Natural killer cell treated with Interleukin-12 subunit alpha and Interleukin-12 subunit beta and Interleukin-15 and Interleukin-18, amount 100 ng/mL, for 72 hours (primary cell): ENCODE measurements around the gene LHX1. TPM values are rescaled to one million over a fixed set of nuclear protein-coding genes. Genes with fewer than 3 reads are reported as not detected.
A peak's percentile ranks its signal among the peaks of the same experiment; 100 is the strongest.

ENCODE experiments used
- ATAC-seq, 2 donors: fragments of 150-1000 bp; cut with Tn5 transposase in 1 of 2; sonication (Bioruptor Pico), chemical (Tn5 transposase) in 1 of 2; 2 replicates each; pipeline ENCODE4 v1.10.0; 2021
- DNase-seq: peaks from one replicate; pipeline ENCODE4 v3.0.0; 2022; ENCODE audit warnings: low spot score
- H3K27ac Mint-ChIP-seq, 2 donors: 1 replicate in 1 of 2; 2 replicates in 1 of 2; pipeline ENCODE4 v1.8.0; 2022; ENCODE audit warnings: mixed read lengths in 2 of 2, mild to moderate bottlenecking in 1 of 2, moderate library complexity in 1 of 2
- H3K27me3 Mint-ChIP-seq, 2 donors: 1 replicate in 1 of 2; 2 replicates in 1 of 2; pipeline ENCODE4 v1.8.0; 2022; ENCODE audit warnings: mixed read lengths in 2 of 2
- H3K36me3 Mint-ChIP-seq: one replicate; pipeline ENCODE4 v1.8.0; 2022; ENCODE audit warnings: mixed read lengths
- H3K4me1 Mint-ChIP-seq, 2 donors: 1 replicate in 1 of 2; 2 replicates in 1 of 2; pipeline ENCODE4 v1.8.0; 2022; ENCODE audit warnings: low read depth in 2 of 2, mixed read lengths in 2 of 2, mild to moderate bottlenecking in 1 of 2
- H3K4me3 Mint-ChIP-seq: one replicate; pipeline ENCODE4 v1.8.0; 2022; ENCODE audit warnings: mixed read lengths
- H3K9me3 Mint-ChIP-seq: 2 replicates; pipeline ENCODE4 v1.8.0; 2022; ENCODE audit warnings: mixed read lengths
- total RNA-seq, 2 donors: library from RNA; stranded (reverse); gene quantifications; one replicate each; pipeline ENCODE4 v1.2.3, GENCODE V29; 2022

LHX1 gene
- total RNA-seq, 2 donors from 2014 or later: 0.24 TPM; not detected in 1

DNA sequence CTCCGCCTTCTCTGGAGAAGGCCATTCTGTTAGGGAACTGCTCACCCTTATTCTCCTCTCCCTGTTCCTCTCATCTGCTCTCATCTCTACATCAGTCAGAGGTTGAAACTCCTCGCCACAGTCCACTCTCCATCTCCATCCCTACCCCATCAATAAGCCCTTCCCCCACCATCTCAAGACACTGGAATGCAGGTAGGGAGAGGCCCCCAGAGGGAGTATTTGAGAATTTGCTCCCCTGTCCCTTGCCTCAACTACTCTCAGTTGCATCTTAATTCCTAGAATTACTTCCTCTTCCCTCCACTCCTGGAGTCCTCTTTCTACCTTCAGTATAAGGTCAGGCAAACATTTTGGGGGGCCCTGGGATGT lies 9.4 kb downstream of the LHX1 start:
- no peak overlapping the region for H3K27ac Mint-ChIP-seq
- peaks cover 6% of the 10 kb centered on the region for H3K36me3 Mint-ChIP-seq
- H3K4me1 Mint-ChIP-seq: peaks cover 34 to 41% of the 10 kb centered on the region in 2 donors
- H3K4me3 Mint-ChIP-seq: no peak overlapping the region
- DNase-seq (no peak), ATAC-seq (no peak)
- no peaks in the 10 kb centered on the region for H3K9me3 Mint-ChIP-seq
- H3K27me3 Mint-ChIP-seq: peaks cover 20 to 44% of the 10 kb centered on the region in 2 donors

DNA sequence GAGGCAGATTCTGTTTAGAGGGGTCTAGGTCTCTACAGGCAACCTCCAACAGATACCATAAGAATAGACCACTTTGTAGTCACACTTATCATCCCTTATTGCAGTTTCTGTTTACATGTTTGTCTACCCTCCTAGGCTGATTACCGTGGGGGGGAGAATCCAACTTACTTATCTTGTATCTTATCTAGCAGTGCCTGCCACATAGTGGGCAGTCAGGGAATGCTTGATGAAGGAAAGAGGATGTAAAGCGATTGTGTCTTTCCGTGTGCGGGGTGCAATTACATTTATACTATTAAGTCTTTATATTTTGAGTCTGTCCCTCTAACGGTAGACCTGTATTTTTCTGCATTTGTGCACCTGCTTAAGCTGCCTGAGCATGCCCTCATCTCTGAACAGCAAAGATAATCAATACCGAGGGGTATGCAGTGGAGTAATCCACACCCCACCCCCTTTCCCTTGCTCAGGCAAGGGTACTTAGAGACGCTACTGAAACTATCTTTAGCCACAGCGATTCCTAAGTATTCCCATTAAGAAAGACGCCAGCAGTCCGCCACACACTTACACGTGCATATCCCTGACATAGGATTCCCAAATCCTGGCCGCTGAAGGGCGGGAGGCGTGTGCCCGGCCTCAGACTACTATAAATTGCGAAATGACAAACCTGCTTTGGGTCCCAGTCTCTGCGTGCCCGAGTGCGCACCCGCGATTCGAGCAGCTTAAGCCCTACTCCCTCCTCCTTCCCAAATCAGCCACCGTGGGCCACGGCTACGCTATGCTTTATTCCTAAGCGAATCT lies 10.8 kb downstream of the LHX1 start:
- H3K27me3 Mint-ChIP-seq: peaks cover 19 to 41% of the 10 kb centered on the region in 2 donors
- peaks cover 46 to 54% of the 10 kb centered on the region in 2 donors for H3K4me1 Mint-ChIP-seq
- H3K9me3 Mint-ChIP-seq: no peaks in the 10 kb centered on the region
- H3K4me3 Mint-ChIP-seq: peak overlapping the region; percentile 94
- DNase-seq (no peak), ATAC-seq (peak in 1 of 2 donors; percentile 64)
- H3K36me3 Mint-ChIP-seq: peaks cover 20% of the 10 kb centered on the region
- peak overlapping the region; percentile 81 to 95 for H3K27ac Mint-ChIP-seq

DNA sequence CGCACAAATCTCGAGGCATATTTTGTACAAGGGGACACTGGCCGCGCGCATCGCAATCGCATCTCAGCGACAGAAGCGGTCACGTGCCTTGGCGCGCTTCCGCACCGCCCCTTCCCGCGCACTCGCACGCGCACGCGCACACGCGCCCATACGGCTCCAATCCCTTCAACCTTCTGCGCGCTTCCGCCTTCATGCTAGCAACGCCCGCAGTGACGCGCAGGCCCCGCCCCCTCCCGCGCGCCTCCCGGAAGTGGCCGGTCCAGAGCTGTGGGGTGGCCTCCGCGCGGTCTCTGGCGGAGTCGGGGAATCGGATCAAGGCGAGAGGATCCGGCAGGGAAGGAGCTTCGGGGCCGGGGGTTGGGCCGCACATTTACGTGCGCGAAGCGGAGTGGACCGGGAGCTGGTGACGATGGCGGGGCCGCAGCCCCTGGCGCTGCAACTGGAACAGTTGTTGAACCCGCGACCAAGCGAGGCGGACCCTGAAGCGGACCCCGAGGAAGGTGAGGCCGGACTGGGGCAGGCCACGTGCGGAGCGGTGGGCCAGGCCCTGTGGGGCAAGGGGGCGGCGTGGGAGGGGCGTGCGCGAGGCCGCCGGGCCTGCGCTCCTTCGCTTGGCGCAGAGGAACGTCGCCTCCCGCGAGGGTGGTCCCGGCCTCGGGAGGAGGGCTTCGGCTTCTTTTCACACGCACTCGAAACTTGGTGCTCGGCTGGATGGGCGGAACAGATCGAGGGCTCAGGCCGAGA lies 11.6 kb downstream of the LHX1 start, which contains the start of gene AATF:
Gene AATF, plus strand, starts transcription at position 238 of the 744 bp plus-strand sequence. Its CDS starts 172 bp downstream, at position 410.
- ATAC-seq: peak; percentile 99 to 100
- Mint-ChIP-seq H3K9me3 (no peaks in the 10 kb centered on the region), H3K27me3 (peaks cover 15 to 35% of the 10 kb centered on the region in 2 donors), H3K27ac (peak within 1 kb of the TSS; percentile 81 to 95), H3K4me3 (peak within 1 kb of the TSS; percentile 94), H3K36me3 (peaks cover 26% of the 10 kb centered on the region), H3K4me1 (peaks cover 44 to 48% of the 10 kb centered on the region in 2 donors)
- DNase-seq: peak; percentile 99

DNA sequence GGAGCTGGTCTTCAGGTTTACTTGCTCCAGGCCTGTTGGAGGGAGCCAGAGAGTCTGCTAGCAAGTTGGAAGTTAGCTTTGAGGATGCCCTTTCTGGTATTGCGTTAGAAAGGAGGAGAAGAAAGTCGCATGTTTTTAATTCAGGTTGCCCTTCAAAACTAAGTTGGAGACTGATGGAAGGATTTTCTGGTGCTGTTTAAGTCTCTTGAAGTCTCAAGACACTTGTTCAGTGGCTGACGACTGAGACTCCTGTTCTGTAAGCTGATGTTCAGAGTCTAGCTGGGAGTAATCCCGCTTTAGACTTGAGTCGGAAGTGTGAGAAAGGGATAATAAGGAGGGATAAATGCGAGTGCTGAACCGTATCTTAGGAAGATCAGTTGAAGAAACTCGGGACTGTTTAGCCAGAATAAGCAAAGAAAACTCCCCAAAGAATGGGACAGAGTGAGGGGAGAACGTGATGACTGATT lies 12.2 kb downstream of the LHX1 start:
- H3K36me3 Mint-ChIP-seq: peaks cover 31% of the 10 kb centered on the region
- H3K27ac Mint-ChIP-seq: peak overlapping the region; percentile 81 to 95
- H3K27me3 Mint-ChIP-seq: peaks cover 12 to 29% of the 10 kb centered on the region in 2 donors
- ATAC-seq (no peak), DNase-seq (no peak)
- no peaks in the 10 kb centered on the region for H3K9me3 Mint-ChIP-seq
- peak overlapping the region; percentile 94 for H3K4me3 Mint-ChIP-seq
- peaks cover 46 to 51% of the 10 kb centered on the region in 2 donors for H3K4me1 Mint-ChIP-seq

DNA sequence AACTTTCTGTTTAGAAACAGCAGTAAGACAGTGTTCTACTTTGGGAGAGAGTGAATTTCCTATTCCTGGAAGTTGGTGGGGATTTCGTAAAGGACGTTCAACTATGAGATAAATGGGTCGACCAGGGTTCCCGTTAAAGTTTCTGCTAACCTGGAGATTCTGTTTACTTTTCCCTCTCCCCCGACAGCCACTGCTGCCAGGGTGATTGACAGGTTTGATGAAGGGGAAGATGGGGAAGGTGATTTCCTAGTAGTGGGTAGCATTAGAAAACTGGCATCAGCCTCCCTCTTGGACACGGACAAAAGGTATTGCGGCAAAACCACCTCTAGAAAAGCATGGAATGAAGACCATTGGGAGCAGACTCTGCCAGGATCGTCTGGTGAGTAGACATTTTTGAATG lies 12.8 kb downstream of the LHX1 start:
- H3K27ac Mint-ChIP-seq: peak overlapping the region; percentile 81 to 95
- no peak for ATAC-seq
- no peaks in the 10 kb centered on the region for H3K9me3 Mint-ChIP-seq
- H3K4me1 Mint-ChIP-seq: peaks cover 48 to 52% of the 10 kb centered on the region in 2 donors
- H3K36me3 Mint-ChIP-seq: peaks cover 33% of the 10 kb centered on the region
- peaks cover 7 to 23% of the 10 kb centered on the region in 2 donors for H3K27me3 Mint-ChIP-seq
- peak overlapping the region; percentile 94 for H3K4me3 Mint-ChIP-seq
- DNase-seq: no peak

DNA sequence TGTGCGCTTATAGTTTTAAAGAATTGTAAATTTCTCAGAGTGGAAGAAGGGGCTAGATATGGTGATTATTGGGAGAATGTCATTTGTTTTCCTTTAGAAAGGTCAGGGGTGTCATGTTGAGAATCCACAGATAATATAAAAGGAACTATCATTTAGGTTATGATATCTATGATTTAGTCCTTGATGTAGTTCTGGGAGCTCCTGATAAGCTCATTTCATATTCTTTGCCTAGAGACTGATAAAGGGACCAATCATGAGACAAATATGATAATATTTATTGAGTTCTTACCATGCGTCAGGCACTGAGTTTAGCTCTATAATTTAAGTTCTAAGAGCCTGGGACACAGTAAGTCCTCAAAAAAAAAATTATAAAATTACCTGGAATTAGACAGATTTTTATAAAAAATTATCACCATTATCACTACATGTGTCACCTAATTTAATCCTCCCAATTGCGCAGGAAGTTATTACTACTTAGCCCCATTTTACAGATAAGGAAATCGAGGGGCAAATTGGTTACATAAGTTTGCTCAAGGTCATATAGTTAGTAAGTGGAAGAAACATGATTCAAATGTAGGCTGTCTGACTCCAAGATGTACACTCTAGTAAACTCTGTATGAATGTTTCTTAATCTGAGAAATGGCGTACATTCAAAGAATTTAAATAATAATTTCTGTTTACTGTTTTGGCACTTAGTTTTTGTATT lies 14.0 kb downstream of the LHX1 start:
- H3K27me3 Mint-ChIP-seq: peaks cover 7 to 15% of the 10 kb centered on the region in 2 donors
- H3K9me3 Mint-ChIP-seq: no peaks in the 10 kb centered on the region
- H3K4me1 Mint-ChIP-seq: peaks cover 52 to 56% of the 10 kb centered on the region in 2 donors
- no peak for ATAC-seq
- no peak overlapping the region for H3K27ac Mint-ChIP-seq
- DNase-seq: no peak
- peaks cover 37% of the 10 kb centered on the region for H3K36me3 Mint-ChIP-seq
- peak overlapping the region; percentile 94 for H3K4me3 Mint-ChIP-seq

DNA sequence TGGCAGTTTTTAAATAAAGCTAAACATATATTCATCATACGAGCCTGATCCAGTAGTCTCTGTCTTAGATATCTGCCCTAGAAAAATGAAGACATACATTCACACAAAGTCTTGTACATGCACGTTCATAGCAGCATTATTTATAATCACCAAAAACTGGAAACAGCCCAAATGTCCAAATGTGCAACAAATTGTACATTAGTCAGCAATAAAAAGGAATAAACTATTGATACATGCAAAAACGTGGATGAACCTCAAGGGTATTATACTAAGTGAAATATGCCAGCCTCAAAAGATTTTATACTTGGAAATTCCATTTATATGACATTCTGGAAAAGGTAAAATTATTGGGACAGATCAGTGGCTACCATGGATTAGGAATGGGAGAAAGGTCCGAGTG lies 34.2 kb downstream of the LHX1 start:
- no peaks in the 10 kb centered on the region for H3K9me3 Mint-ChIP-seq
- no peak overlapping the region for H3K27ac Mint-ChIP-seq
- H3K27me3 Mint-ChIP-seq: no peaks in the 10 kb centered on the region
- no peak for DNase-seq
- H3K4me3 Mint-ChIP-seq: no peak overlapping the region
- H3K36me3 Mint-ChIP-seq: peaks cover 11% of the 10 kb centered on the region
- ATAC-seq: no peak
- H3K4me1 Mint-ChIP-seq: peaks cover 31 to 38% of the 10 kb centered on the region in 2 donors

DNA sequence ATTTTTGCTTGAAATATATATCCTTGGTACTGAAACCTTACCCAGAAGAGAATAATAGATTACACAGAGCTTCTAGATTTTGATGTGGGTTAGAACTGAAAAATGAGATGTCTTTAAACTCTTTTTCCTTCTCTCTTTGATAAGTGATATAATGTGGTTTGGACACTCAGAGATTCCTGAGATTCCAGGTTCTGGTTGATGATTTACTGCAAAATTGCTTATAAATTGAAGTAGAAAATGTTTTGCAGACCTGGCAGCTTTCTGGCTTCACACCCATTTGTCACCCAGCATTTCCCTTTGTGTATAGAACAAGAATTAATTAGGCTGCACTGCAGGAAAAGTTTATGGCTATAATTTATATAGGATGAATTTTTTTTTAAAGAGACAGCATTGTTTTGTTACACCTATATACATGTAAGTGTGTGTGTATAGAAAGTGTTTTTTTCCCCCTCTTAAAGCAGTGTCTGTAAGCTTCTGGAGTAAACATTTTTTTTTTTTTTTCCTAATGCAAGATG lies 35.0 kb downstream of the LHX1 start:
- Mint-ChIP-seq H3K4me3 (no peak overlapping the region), H3K27ac (no peak overlapping the region), H3K4me1 (peaks cover 30 to 34% of the 10 kb centered on the region in 2 donors), H3K27me3 (no peaks in the 10 kb centered on the region), H3K36me3 (peaks cover 11% of the 10 kb centered on the region), H3K9me3 (no peaks in the 10 kb centered on the region)
- DNase-seq (no peak), ATAC-seq (no peak)

DNA sequence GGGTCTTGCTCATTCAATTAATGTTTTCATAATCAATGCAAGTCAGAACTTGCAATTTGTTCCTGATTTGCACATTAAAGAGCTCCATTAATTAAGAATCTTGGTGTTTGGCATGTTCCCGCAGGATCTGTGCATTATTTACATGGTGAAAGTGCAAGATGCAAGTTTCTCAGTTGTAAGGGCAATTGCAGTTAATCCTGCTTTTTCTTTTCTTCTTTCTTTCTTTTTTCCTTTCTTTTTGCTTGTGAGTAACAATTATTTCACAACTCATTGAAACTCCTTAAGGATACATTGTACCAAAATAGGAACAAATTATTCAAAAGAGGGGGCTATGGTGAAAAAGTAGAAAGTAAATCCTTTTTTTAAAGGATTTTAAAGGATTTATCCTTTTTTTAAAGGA lies 35.6 kb downstream of the LHX1 start:
- no peaks in the 10 kb centered on the region for H3K9me3 Mint-ChIP-seq
- H3K4me1 Mint-ChIP-seq: peaks cover 23 to 30% of the 10 kb centered on the region in 2 donors
- no peak overlapping the region for H3K4me3 Mint-ChIP-seq
- ATAC-seq (no peak), DNase-seq (no peak)
- H3K27ac Mint-ChIP-seq: no peak overlapping the region
- H3K27me3 Mint-ChIP-seq: no peaks in the 10 kb centered on the region
- H3K36me3 Mint-ChIP-seq: peaks cover 11% of the 10 kb centered on the region

DNA sequence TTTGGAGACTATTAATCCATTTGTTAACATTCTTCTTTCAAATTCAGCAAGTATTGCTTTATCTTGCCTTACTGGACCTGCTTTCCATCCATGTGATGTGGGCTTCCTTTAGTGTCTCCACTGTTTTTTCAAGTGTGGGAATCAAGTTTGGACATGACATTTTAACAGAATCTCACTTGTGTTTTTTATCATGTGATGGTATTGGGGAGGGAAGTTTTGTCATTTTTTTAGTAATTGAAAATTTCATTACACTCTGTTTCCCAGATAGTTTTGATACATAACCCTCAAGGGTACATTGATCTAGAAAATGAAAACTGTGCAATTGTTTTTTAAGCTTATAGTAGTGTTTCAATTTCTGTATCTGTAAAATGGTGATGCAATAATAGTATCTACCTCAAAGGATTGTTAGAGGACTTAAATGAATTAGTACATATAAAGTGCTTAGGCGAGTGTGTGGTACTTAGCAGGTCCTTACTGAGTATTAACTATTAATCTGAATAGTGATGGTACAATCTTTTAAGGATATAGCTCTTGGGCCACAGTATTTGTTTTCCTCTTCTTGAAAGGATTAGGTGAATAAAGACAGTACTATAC lies 38.7 kb downstream of the LHX1 start:
- H3K9me3 Mint-ChIP-seq: no peaks in the 10 kb centered on the region
- ATAC-seq (no peak), DNase-seq (no peak)
- peaks cover 15 to 21% of the 10 kb centered on the region in 2 donors for H3K4me1 Mint-ChIP-seq
- H3K4me3 Mint-ChIP-seq: no peak overlapping the region
- peak overlapping the region in 1 of 2 donors; percentile 49 for H3K27ac Mint-ChIP-seq
- no peaks in the 10 kb centered on the region for H3K36me3 Mint-ChIP-seq
- H3K27me3 Mint-ChIP-seq: no peaks in the 10 kb centered on the region

DNA sequence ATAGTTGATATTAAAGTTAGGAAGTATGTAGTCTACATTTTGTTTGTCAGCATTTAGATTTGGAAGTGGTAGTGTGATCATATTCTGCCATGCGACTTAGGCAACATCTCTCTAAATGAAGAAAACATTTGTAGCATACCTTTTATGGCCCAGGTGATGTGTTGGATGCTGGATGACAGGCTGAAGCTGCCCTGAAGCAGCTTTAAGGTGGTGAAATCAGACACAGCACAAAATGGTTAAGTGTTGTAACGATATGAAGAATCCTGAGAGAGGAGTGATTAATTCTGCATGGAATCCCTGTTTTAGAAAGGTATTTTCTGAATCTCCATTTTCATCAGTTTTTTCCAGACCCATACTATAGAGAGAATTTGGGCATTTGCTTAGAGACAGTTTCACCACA lies 39.8 kb downstream of the LHX1 start:
- no peak overlapping the region for H3K27ac Mint-ChIP-seq
- no peak overlapping the region for H3K4me3 Mint-ChIP-seq
- no peaks in the 10 kb centered on the region for H3K9me3 Mint-ChIP-seq
- H3K4me1 Mint-ChIP-seq: peaks cover 21 to 23% of the 10 kb centered on the region in 2 donors
- H3K27me3 Mint-ChIP-seq: no peaks in the 10 kb centered on the region
- no peak for DNase-seq
- no peak for ATAC-seq
- no peaks in the 10 kb centered on the region for H3K36me3 Mint-ChIP-seq

DNA sequence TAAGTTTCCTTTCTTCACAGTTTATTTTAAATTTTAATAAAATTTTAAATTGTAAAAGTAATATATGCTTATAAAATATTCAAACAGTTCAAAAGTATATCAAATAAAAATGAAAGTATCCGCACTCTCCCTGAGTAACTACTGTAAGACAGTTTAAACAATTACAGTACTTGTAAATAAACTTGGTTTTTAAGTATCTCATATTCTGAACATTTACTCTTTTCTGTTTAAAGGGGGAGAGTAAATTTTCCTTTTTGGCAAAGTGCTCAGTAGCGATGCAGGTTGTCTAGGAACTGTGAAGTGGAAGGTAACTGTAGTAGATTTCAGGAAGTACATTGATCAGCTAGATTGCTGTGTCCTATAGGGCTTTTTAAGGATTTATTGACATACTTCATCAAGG lies 40.3 kb downstream of the LHX1 start:
- Mint-ChIP-seq H3K36me3 (no peaks in the 10 kb centered on the region), H3K9me3 (no peaks in the 10 kb centered on the region), H3K4me1 (peaks cover 22 to 23% of the 10 kb centered on the region in 2 donors), H3K27ac (no peak overlapping the region), H3K4me3 (no peak overlapping the region), H3K27me3 (no peaks in the 10 kb centered on the region)
- no peak for DNase-seq
- no peak for ATAC-seq
